Measurements from ENCODE around the gene MYH14.

Gene MYH14

DNA sequence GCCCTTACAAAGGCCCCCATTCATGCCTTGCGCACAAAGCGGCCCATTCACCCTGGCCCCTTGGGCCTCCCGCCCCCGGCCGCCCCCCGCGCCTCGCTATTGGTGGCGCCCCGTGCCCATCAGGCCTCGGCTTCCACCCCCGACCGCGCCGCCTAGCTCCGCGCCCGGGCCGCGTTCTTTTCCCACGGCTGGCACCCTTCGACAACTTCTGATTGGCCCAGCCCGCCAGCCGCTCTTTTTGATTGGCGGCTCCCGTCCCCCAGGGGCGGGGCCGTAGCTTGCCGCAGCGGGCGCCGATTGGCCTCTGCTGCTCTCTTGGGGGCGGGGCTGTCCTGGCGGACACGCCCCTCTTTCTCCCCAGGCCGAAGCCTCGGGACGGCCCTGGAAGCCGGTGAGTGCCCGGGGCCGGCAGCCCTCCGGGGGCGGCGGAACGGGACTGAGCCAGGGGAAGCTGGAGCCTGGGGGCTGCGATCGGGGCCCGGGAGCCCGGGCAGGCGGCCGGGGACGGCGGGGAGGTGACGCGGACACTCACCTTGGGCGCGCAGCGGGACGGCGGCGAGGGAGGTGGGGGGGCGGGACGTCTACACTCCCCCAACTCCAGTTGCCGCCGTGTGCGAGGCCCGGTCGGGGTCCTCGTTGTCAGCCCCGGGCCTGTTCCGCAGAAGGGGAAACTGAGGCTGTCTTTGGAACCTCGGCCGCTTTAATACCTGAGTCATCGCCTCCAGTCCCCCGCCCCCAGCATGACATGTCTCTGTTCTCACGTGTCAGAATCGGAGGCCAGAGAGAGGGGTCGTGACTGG lies at the start of gene MYH14:
TSS of gene MYH14 (plus strand) at position 342 of the 800 bp plus-strand sequence. CDS start 6,744 bp downstream, outside the sequence.
- peak; percentile 3 to 11 for DNase-seq

GRCh38 chr19:50154529-50154928 lies 48.9 kb upstream of the MYH14 start:
- no peak for DNase-seq

- DNase-seq = no peak
Observed at GRCh38 chr19:50155520-50156109, 47.8 kb upstream of the MYH14 start.

DNA sequence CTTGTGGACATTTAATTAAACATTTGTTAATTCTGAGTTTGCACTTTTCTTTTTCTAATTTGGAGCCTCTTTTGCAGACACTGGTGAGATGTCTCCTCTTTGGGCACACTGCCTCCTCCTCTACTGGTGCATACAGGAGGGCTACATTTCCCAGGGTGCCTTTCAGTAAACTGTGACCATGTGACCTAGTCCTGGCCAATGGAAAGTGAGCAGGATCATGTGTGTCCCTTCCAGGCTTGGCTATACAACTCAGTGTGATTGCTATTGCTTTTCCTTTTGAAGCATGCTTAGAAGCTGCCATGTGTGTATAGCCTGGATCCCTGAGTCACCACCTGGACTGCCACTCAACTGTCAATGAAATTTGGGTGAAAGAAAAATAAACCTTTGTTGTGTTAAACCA lies 44.8 kb upstream of the MYH14 start:
- no peak for DNase-seq

DNA sequence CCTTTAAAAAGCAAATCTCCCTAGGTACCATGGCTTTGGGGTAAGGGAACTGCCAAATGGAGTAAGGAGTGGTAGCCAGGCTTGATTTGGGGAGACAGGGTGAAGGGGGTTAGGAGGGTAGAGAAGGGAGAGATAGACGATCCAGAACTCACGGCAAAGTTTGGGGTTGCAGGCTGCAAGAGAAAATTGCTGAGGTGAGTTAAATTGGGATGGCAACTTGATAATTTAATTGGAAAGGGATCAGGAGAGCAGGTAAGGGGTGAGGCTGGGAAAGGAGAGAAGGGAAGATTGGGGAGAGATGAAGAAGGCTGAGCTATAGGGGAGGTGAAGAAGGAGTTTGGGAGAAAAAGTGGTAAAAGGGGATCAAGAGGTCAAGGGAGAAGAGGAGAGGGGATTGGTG lies 44.3 kb upstream of the MYH14 start:
- DNase-seq = no peak

DNA sequence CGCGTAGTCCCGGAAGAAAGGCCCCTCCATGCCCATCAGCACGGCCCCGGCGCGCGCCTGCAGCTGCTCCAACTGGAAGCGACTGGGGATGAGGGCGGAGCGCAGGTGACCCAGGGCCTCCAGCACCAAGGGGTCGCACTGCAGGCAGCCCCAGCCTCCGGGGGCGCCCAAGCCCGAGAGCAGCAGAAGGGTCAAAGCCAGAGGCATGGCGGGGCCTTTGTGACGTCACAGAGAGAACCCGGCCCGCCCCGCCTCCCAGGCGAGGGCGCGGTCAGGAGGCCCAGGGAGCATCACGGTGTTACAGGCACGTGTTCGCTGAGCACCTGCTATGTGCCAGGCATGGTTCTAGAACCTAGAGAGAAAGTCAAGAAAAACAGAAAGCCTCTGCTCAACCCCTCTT lies 40.4 kb upstream of the MYH14 start, which contains the start of gene IZUMO2:
TSS of gene IZUMO2 (minus strand) at position 294 of the 400 bp plus-strand sequence. CDS start at position 207, 87 bp downstream.
- no peak for DNase-seq

DNA sequence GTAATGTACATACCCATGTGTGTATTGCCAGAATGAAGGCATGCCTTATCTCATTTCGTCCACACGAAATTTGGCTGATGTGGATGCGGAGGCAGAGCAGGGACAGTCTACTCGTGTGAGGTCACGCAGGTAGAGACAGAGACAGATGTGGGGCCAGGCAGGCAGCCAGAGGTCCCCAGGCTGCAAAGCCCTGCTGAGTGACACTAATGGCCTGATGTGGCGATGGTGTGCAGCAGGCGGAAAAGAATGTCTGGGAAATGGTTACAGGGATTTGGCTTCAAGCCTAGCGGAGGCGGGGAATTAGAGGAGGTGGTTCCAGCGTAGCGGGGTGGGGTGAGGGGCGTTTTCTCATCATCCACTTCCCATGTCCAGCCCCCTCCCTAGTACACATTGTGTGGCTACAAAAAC lies 36.1 kb upstream of the MYH14 start:
- no peak for DNase-seq

GRCh38 chr19:50171752-50172151 lies 31.7 kb upstream of the MYH14 start:
- no peak for DNase-seq

DNA sequence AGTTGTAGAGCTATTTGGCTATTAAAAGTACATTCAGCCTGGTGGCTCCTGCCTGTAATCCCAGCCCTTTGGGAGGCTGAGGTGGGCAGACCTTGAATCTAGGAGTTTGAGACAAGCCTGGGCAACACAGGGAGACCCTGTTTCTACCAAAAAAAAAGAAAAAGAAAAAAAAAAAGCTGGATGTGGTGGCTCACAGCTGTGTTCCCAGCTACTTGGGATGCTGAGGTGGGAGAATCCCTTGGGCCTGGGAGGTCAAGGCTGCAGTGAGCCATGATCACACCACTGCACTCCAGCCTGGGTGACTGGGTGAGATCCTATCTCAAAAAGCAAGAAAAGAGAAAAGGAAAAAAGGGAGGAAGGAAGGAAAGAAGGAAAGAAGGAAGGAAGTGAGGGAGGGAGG lies 30.7 kb upstream of the MYH14 start:
- DNase-seq = no peak

DNA sequence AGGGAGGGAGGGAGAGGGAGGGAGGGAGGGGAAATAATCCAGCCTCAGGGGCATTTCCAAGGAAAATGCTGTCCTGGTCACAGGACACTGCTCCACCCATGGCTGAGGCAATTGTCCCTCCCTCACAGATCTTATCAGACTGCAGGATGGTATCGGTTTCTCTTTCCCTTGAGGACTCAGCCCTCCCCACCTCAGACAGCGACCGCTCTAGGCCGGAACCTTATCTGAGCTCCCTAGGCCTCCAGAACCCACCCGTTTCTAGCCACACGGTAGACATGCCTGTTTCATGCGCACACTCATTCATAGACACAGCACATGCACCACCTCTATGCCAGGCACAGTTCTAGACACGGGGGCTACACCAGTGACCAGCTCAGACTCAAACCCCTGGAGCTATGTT lies 30.3 kb upstream of the MYH14 start:
- DNase-seq = no peak

DNA sequence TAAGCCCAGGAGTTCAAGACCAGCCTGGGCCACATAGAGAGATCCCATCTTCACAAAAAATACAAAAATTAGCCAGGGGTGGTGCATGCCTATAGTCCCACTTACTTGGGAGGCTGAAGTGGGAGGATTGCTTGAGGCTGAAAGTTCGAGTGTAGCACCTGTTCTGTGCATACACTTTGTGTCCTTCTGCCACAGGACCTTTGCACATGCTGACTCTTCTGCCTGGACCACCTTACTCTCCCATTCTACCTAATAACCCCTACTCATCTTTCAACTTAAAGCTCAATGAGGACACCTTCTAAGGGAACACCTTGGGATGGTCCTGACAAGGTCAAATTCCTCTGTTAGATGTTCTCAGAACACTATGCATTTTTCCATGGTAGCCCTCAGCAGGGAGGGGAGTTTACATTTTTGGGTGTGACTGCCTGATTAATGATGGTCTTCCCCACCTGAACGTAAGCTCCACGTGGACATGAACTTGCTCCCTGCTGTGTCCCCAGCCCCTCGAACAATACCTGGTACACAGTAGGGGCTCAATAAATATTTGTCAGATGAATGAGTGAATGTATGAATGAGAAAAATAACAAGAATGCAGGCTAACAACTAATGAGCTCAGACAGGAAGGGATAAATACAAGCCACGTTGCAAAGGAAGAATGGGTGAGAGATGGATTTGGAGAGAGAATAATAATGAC lies 29.2 kb upstream of the MYH14 start:
- DNase-seq = no peak

DNA sequence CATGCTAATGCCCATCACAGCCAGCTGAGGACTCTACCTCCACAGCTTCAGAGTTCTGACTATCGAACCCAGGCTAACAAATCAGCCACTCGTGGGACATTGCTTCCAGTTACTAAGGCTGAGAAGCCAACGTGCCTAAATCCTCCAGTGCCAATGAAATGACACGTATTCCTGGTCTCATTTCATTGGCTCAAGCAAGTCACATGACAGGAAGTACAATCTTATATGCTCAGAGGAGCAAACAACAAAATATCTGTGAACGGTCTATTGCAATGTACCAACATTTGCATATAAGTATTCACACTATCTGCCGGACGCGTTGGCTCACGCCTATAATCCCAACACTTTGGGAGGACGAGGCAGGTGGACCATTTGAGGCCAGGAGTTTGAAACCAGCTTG lies 27.5 kb upstream of the MYH14 start:
- DNase-seq = no peak

DNA sequence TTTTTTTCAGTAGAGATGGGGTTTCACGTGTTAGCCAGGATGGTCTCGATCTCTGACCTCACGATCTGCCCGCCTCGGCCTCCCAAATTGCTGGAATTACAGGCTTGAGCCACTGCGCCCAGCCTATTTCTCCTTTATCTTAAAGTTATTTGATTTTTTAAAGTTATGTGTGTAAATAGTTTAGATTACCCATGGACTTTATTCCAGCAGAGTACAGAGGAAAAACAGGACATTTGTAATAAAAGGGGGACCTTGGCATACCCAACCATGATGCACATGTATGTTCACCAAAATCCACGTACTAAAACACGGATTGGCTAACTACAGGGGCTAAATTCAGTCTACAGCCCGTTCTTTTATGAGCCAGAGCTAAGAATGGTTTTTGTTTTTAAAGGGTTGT lies 26.6 kb upstream of the MYH14 start:
- no peak for DNase-seq

- DNase-seq = no peak
Observed at GRCh38 chr19:50178320-50178719, 25.1 kb upstream of the MYH14 start.

DNA sequence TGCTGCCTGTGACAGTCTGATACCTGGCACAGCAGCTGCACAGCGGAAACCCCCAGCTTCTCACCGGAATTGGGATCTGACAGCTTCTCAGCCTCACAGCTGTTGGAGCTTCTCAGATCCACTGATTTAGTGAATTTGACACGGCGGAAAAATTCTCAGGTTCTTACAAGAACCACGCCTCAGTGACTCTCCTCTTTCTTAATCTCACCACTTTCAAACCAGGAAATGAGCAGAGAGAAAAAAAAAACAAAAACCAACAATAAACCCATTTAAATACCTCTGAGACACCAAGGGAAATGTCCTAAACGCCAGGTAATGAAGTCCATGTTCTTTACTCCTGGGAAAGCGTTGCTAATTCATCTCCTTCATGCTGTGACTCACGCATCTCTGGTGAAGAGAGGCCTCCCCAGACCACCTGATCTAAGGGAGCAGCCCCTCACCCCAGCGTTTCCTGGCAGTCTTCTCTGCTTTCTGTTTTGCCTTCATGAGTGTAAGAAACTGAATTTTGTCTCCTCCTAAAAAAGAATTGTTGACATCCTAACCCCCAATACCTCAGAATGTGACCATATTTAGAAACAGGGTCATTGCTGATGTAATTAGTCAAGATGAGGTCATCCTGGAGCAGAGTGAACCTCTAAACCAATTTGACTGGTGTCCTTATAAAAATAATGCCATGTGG lies 24.4 kb upstream of the MYH14 start:
- no peak for DNase-seq

DNA sequence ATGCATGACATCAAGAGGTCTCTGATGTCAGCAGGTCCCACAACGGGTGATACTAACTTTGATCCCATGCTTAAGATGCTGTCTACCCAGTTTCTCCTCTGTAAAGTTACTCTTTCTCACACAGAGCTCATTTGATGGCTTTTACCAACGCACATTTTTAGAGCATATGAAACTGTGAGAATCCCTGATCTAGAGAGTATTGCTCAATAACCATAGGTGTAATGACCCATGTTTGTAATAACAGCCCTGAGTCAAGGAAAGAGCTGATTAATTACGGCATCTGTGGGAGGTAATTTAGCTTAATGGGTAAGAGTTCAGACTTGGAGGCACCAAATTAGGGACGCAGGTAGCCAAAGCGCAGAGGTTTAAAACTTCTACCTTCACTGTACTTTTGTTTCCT lies 22.3 kb upstream of the MYH14 start:
- no peak for DNase-seq

DNA sequence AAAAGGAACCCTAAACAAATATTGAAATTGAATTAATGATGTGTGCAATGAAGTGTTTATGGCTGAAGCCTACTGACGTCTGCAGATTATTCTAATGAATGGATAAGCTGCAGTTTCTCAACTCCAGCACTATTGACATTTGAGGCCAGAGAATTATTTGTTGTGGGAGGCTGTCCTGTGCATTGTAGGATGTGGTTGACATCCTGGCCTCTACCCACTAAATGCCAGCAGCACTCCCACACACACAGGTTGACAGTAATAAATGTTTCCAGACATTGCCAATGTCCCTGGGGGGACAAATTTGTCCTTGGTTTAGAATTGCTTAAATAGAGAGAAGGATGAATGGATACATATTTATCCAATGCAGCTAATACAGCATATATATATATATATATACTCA lies 19.2 kb upstream of the MYH14 start:
- no peak for DNase-seq

- no peak for DNase-seq
Observed at GRCh38 chr19:50187937-50188336, 15.5 kb upstream of the MYH14 start.

- DNase-seq = no peak
Observed at GRCh38 chr19:50189331-50189730, 14.1 kb upstream of the MYH14 start.

DNA sequence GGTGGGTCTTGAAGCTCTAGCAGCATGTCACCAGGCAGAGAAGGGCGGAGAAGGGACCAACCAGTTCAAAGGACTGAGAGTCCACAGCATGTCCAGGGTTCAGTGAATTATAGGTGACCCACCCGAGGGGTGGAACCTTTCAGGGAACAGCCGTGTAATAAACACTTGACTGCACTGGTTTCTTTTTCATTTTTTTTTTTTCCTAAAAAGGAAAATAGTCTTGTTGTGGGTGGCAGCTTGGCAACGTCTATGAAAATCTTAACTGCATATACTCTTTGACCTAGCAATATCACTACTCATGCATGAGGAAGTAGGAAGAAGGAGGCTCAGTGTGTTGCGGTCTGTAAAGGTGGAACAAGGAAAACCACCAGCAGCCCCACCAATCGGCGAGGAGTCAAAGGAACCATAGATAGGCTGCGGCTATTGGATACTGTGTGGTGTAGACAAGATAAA lies 13.0 kb upstream of the MYH14 start:
- no peak for DNase-seq

GRCh38 chr19:50191216-50191615 lies 12.2 kb upstream of the MYH14 start:
- no peak for DNase-seq

GRCh38 chr19:50192463-50193211 lies 10.8 kb upstream of the MYH14 start:
- DNase-seq = no peak

DNA sequence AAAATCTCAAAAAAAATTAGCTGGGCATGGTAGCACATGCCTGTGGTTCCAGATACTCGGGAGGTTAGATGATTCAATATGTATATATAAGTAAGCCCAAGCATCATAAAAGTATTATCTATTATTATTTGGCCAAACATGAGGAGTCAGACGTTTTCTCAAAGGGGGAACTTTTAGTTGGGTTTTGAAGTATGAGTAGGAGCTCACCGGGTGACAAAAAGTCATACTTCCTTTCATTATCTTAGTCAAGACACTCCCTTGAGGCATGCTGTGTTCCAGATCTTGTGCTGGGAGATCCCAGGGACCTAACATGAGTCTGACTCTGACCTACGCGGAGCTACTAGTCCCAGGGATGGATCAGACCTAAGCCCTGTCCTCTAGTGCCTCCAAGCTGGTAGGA lies 8.2 kb upstream of the MYH14 start:
- DNase-seq = no peak

Measured in CD4-positive, alpha-beta T cell treated with Interleukin-1 beta for 1 hour (primary cell).